22Rv1 (cell line): Measurements from ENCODE around the gene SSR4.

Experiments
- CTCF ChIP-seq: fragments of 450-650 bp; IDR thresholded peaks from 2 replicates; pipeline ENCODE4 v1.5.1; 2017; ENCODE audit warnings: mild to moderate bottlenecking
- ZFX ChIP-seq: fragments of 450-650 bp; IDR thresholded peaks from 2 replicates; pipeline ENCODE4 v1.6.1; 2017; ENCODE audit warnings: antibody characterized with exemption, borderline replicate concordance

- no peak for TF ChIP-seq CTCF
- TF ChIP-seq ZFX: no peak
These were observed 32.6 kb upstream of the SSR4 start for GRCh38 chrX:153761863-153762262.
